HEK293 (cell line): Measurements from ENCODE around the gene ANO6.

Experiments used
- CTCF ChIA-PET: fragments of 350-600 bp; formaldehyde crosslinking; extraction: SDS; loops from one replicate; lab custom pipeline; 2021; ENCODE audit warnings: antibody characterized with exemption; lab: Yijun Ruan, JAX
- POLR2A ChIA-PET: fragments of 300-600 bp; formaldehyde crosslinking; extraction: SDS; loops from one replicate; lab custom pipeline; 2020; ENCODE audit warnings: antibody characterized with exemption, inconsistent platforms; lab: Yijun Ruan, JAX
- H3K27ac ChIP-seq: fragments of 200-500 bp; sonication (Bioruptor generic); 2 replicates; pipeline ENCODE4 v1.5.1; 2014; ENCODE audit warnings: low read depth, low read length, control low read depth, inconsistent platforms; ENCODE audit errors: extremely low read depth
- H3K36me3 ChIP-seq, 2 experiments: fragments of 200-500 bp in 1 of 2; sonication (Bioruptor generic) in 1 of 2; 1 replicate in 1 of 2; 2 replicates in 1 of 2; pipeline ENCODE4 v1.5.1; 2014 to 2017; ENCODE audit warnings: inconsistent platforms in 2 of 2, low read length in 2 of 2; ENCODE audit not compliant: control insufficient read depth in 2 of 2, insufficient read depth in 1 of 2
- H3K4me1 ChIP-seq: fragments of 200-500 bp; sonication (Bioruptor generic); 2 replicates; pipeline ENCODE4 v1.5.1; 2014; ENCODE audit warnings: mild to moderate bottlenecking, low read length, inconsistent platforms; ENCODE audit not compliant: control insufficient read depth, insufficient read depth
- H3K4me3 ChIP-seq: 2 replicates; pipeline ENCODE4 v1.5.1; 2011; ENCODE audit warnings: low read depth, mild to moderate bottlenecking, control low read depth, low read length, moderate library complexity
- H3K9me3 ChIP-seq: fragments of 200-500 bp; sonication (Bioruptor generic); 2 replicates; pipeline ENCODE4 v1.5.1; 2014; ENCODE audit warnings: low read depth, low read length, inconsistent platforms; ENCODE audit not compliant: control insufficient read depth, insufficient read depth
- FEZF1 ChIP-seq: fragments of 450-650 bp; formaldehyde crosslinking; IDR thresholded peaks from 2 replicates; pipeline ENCODE4 v1.5.1; 2016; ENCODE audit warnings: missing biosample characterization, missing genetic modification characterization
- ZFP37 ChIP-seq: fragments of 450-650 bp; formaldehyde crosslinking; IDR thresholded peaks from 2 replicates; pipeline ENCODE4 v1.5.1; 2016; ENCODE audit warnings: missing biosample characterization, missing genetic modification characterization
- ZFP69B ChIP-seq: fragments of 450-650 bp; formaldehyde crosslinking; IDR thresholded peaks from 2 replicates; pipeline ENCODE4 v1.5.1; 2016; ENCODE audit warnings: missing biosample characterization, missing genetic modification characterization
- ZNF133 ChIP-seq: fragments of 450-650 bp; formaldehyde crosslinking; IDR thresholded peaks from 2 replicates; pipeline ENCODE4 v1.5.1; 2016; ENCODE audit warnings: missing biosample characterization, missing genetic modification characterization
- ZNF184 ChIP-seq: fragments of 450-650 bp; IDR thresholded peaks from 2 replicates; pipeline ENCODE4 v1.5.1; 2018; ENCODE audit warnings: missing biosample characterization, mild to moderate bottlenecking, missing genetic modification characterization
- ZNF223 ChIP-seq: fragments of 450-650 bp; formaldehyde crosslinking; IDR thresholded peaks from 2 replicates; pipeline ENCODE4 v1.5.1; 2016; ENCODE audit warnings: missing biosample characterization, missing genetic modification characterization
- ZNF24 ChIP-seq: fragments of 450-650 bp; formaldehyde crosslinking; IDR thresholded peaks from 2 replicates; pipeline ENCODE4 v1.5.1; 2016; ENCODE audit warnings: missing biosample characterization, missing genetic modification characterization
- ZNF292 ChIP-seq: fragments of 450-650 bp; formaldehyde crosslinking; IDR thresholded peaks from 2 replicates; pipeline ENCODE4 v1.5.1; 2016; ENCODE audit warnings: low read depth, missing biosample characterization, missing genetic modification characterization, borderline replicate concordance
- ZNF311 ChIP-seq: fragments of 450-650 bp; formaldehyde crosslinking; IDR thresholded peaks from 2 replicates; pipeline ENCODE4 v1.5.1; 2017; ENCODE audit warnings: missing biosample characterization, missing genetic modification characterization, borderline replicate concordance
- ZNF324 ChIP-seq: fragments of 450-650 bp; formaldehyde crosslinking; IDR thresholded peaks from 2 replicates; pipeline ENCODE4 v1.5.1; 2016; ENCODE audit warnings: missing biosample characterization, missing genetic modification characterization
- ZNF335 ChIP-seq: fragments of 450-650 bp; formaldehyde crosslinking; conservative IDR thresholded peaks from 2 replicates; pipeline ENCODE4 v1.5.1; 2016; ENCODE audit warnings: missing biosample characterization, missing genetic modification characterization
- ZNF521 ChIP-seq: fragments of 450-650 bp; formaldehyde crosslinking; IDR thresholded peaks from 2 replicates; pipeline ENCODE4 v1.5.1; 2017; ENCODE audit warnings: missing biosample characterization, mild to moderate bottlenecking, missing genetic modification characterization
- ZNF530 ChIP-seq: fragments of 450-650 bp; formaldehyde crosslinking; IDR thresholded peaks from 2 replicates; pipeline ENCODE4 v1.5.1; 2016; ENCODE audit warnings: low read depth, missing biosample characterization, missing genetic modification characterization
- ZNF571 ChIP-seq: fragments of 450-650 bp; formaldehyde crosslinking; IDR thresholded peaks from 2 replicates; pipeline ENCODE4 v1.5.0; 2017; ENCODE audit warnings: missing biosample characterization, missing genetic modification characterization
- ZNF623 ChIP-seq: fragments of 450-650 bp; formaldehyde crosslinking; IDR thresholded peaks from 2 replicates; pipeline ENCODE4 v1.5.1; 2016; ENCODE audit warnings: missing biosample characterization, missing genetic modification characterization
- ZNF660 ChIP-seq: fragments of 450-650 bp; IDR thresholded peaks from 2 replicates; pipeline ENCODE4 v1.5.1; 2018; ENCODE audit warnings: missing biosample characterization, mild to moderate bottlenecking, missing genetic modification characterization
- TF ChIP-seq, protein P1 (sequence below): fragments of 450-650 bp; formaldehyde crosslinking; IDR thresholded peaks from 2 replicates; pipeline ENCODE4 v1.5.1; 2017; ENCODE audit warnings: missing biosample characterization, missing genetic modification characterization
- TF ChIP-seq, protein P2 (sequence below): fragments of 450-650 bp; formaldehyde crosslinking; IDR thresholded peaks from 2 replicates; pipeline ENCODE4 v1.5.1; 2016; ENCODE audit warnings: missing biosample characterization, missing genetic modification characterization
- TF ChIP-seq, protein P3 (sequence below): fragments of 450-650 bp; formaldehyde crosslinking; IDR thresholded peaks from 2 replicates; pipeline ENCODE4; 2016; ENCODE audit warnings: missing biosample characterization, missing genetic modification characterization
- TF ChIP-seq, protein P4 (sequence below): fragments of 450-650 bp; IDR thresholded peaks from 2 replicates; pipeline ENCODE4 v1.5.1; 2018; ENCODE audit warnings: missing biosample characterization, missing genetic modification characterization
- TF ChIP-seq, protein P5 (sequence below): fragments of 450-650 bp; formaldehyde crosslinking; IDR thresholded peaks from 2 replicates; pipeline ENCODE4 v1.5.1; 2016; ENCODE audit warnings: missing biosample characterization, missing genetic modification characterization, low read depth
- TF ChIP-seq, protein P6 (sequence below): fragments of 450-650 bp; formaldehyde crosslinking; IDR thresholded peaks from 2 replicates; pipeline ENCODE4 v1.5.1; 2016; ENCODE audit warnings: missing biosample characterization, missing genetic modification characterization

Gene ANO6

DNA sequence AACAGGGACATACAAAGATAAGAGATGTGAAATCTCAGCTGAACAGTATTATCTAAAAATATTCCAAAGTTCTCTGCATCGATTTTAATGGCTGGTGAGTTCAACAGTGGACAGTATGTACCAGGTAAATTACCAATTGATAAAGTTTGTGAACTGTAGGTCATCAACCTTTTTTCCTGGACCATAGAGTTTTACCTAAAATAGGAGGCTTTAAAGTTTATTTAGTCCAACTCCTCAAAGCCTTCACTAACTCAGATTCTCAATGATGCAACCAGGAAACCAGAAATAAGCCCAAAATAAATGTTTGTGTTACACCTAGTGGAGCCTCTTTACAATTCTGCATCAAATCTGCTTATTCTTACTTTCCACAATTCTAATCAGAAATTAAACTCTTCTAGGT lies 205.8 kb downstream of the ANO6 start:
- H3K27ac ChIP-seq, result no peak overlapping the region
- H3K4me1 ChIP-seq, result no peaks in the 10 kb centered on the region
- H3K9me3 ChIP-seq, result no peaks in the 10 kb centered on the region
- ChIA-PET POLR2A (no interaction called here), CTCF (no interaction called here)
- no peak overlapping the region for H3K4me3 ChIP-seq
- peaks cover 9 to 51% of the 10 kb centered on the region in 2 experiments; a peak in 2 of 3 replicates for H3K36me3 ChIP-seq
- TF ChIP-seq ZNF133 (no peak), ZNF660 (no peak), ZNF530 (no peak), ZNF521 (tag by site-specific recombination) (no peak)
- TF ChIP-seq, all 188 proteins: peak for 0

DNA sequence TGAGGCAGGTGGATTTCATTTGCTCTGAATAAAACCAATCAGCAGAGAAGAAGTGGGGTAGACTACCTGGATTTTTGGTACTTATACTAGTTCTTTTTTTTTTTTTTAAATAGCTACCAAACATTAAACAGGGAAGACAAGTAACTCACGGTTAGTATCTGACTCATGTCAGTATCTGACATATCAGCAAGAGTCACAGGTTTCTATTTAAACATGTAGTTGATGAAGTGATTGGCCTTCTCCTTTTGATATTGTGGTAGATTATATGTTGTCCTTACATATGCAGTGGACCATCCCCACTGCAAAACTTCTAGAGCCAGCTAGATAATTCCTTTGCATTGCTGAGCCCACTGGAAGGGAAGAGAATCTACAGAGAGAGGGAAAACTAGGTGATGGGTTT lies 208.0 kb downstream of the ANO6 start:
- TF ChIP-seq, protein P1, sequence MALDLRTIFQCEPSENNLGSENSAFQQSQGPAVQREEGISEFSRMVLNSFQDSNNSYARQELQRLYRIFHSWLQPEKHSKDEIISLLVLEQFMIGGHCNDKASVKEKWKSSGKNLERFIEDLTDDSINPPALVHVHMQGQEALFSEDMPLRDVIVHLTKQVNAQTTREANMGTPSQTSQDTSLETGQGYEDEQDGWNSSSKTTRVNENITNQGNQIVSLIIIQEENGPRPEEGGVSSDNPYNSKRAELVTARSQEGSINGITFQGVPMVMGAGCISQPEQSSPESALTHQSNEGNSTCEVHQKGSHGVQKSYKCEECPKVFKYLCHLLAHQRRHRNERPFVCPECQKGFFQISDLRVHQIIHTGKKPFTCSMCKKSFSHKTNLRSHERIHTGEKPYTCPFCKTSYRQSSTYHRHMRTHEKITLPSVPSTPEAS (tag by site-specific recombination), result no peak
- no peak for TF ChIP-seq FEZF1 (tag by site-specific recombination)
- TF ChIP-seq ZNF311 (tag by site-specific recombination), result no peak
- no peak for TF ChIP-seq ZNF223 (tag by site-specific recombination)
- no peak for TF ChIP-seq ZNF324
- no peak for TF ChIP-seq ZFP69B
- TF ChIP-seq ZNF24 (tag by site-specific recombination), result no peak
- TF ChIP-seq, protein P2, sequence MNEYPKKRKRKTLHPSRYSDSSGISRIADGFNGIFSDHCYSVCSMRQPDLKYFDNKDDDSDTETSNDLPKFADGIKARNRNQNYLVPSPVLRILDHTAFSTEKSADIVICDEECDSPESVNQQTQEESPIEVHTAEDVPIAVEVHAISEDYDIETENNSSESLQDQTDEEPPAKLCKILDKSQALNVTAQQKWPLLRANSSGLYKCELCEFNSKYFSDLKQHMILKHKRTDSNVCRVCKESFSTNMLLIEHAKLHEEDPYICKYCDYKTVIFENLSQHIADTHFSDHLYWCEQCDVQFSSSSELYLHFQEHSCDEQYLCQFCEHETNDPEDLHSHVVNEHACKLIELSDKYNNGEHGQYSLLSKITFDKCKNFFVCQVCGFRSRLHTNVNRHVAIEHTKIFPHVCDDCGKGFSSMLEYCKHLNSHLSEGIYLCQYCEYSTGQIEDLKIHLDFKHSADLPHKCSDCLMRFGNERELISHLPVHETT (tag by site-specific recombination), result no peak
- TF ChIP-seq, protein P3, sequence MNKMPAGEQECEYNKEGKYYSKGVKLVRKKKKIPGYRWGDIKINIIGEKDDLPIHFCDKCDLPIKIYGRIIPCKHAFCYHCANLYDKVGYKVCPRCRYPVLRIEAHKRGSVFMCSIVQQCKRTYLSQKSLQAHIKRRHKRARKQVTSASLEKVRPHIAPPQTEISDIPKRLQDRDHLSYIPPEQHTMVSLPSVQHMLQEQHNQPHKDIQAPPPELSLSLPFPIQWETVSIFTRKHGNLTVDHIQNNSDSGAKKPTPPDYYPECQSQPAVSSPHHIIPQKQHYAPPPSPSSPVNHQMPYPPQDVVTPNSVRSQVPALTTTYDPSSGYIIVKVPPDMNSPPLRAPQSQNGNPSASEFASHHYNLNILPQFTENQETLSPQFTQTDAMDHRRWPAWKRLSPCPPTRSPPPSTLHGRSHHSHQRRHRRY (tag by site-specific recombination), result no peak
- TF ChIP-seq ZNF292 (tag by site-specific recombination), result no peak
- TF ChIP-seq, protein P4, sequence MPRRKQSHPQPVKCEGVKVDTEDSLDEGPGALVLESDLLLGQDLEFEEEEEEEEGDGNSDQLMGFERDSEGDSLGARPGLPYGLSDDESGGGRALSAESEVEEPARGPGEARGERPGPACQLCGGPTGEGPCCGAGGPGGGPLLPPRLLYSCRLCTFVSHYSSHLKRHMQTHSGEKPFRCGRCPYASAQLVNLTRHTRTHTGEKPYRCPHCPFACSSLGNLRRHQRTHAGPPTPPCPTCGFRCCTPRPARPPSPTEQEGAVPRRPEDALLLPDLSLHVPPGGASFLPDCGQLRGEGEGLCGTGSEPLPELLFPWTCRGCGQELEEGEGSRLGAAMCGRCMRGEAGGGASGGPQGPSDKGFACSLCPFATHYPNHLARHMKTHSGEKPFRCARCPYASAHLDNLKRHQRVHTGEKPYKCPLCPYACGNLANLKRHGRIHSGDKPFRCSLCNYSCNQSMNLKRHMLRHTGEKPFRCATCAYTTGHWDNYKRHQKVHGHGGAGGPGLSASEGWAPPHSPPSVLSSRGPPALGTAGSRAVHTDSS (tag by site-specific recombination), result no peak
- TF ChIP-seq ZNF521 (tag by site-specific recombination), result no peak
- TF ChIP-seq, protein P5, sequence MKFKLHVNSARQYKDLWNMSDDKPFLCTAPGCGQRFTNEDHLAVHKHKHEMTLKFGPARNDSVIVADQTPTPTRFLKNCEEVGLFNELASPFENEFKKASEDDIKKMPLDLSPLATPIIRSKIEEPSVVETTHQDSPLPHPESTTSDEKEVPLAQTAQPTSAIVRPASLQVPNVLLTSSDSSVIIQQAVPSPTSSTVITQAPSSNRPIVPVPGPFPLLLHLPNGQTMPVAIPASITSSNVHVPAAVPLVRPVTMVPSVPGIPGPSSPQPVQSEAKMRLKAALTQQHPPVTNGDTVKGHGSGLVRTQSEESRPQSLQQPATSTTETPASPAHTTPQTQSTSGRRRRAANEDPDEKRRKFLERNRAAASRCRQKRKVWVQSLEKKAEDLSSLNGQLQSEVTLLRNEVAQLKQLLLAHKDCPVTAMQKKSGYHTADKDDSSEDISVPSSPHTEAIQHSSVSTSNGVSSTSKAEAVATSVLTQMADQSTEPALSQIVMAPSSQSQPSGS (tag by site-specific recombination), result no peak
- TF ChIP-seq ZNF184, result no peak
- no peak for TF ChIP-seq ZNF133
- TF ChIP-seq ZNF623 (tag by site-specific recombination), result no peak
- TF ChIP-seq, protein P6, sequence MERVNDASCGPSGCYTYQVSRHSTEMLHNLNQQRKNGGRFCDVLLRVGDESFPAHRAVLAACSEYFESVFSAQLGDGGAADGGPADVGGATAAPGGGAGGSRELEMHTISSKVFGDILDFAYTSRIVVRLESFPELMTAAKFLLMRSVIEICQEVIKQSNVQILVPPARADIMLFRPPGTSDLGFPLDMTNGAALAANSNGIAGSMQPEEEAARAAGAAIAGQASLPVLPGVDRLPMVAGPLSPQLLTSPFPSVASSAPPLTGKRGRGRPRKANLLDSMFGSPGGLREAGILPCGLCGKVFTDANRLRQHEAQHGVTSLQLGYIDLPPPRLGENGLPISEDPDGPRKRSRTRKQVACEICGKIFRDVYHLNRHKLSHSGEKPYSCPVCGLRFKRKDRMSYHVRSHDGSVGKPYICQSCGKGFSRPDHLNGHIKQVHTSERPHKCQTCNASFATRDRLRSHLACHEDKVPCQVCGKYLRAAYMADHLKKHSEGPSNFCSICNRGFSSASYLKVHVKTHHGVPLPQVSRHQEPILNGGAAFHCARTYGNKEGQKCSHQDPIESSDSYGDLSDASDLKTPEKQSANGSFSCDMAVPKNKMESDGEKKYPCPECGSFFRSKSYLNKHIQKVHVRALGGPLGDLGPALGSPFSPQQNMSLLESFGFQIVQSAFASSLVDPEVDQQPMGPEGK, result no peak
- TF ChIP-seq ZFP37 (tag by site-specific recombination), result no peak
- no peak for TF ChIP-seq ZNF571
- no peak for TF ChIP-seq ZNF335 (tag by site-specific recombination)
- TF ChIP-seq, all 188 proteins: peak for 0
- no peak overlapping the region for H3K27ac ChIP-seq
- H3K9me3 ChIP-seq, result no peaks in the 10 kb centered on the region
- POLR2A ChIA-PET, result no interaction called here
- CTCF ChIA-PET, result no interaction called here
- peaks cover 9 to 41% of the 10 kb centered on the region in 2 experiments; a peak in 2 of 3 replicates for H3K36me3 ChIP-seq
- H3K4me3 ChIP-seq, result no peak overlapping the region
- no peaks in the 10 kb centered on the region for H3K4me1 ChIP-seq
